Stimulated activated CD8-positive, alpha-beta memory T cell treated with anti-CD3 and anti-CD28 coated beads, Interleukin-7, amount 100 ng/mL, for 24 hours (primary cell): ENCODE results near the gene DYNC2LI1.

Source experiments
- DNase-seq: peaks from one replicate; pipeline ENCODE4 v3.0.0-alpha.2; 2020; ENCODE audit warnings: low read depth

DYNC2LI1 gene

DNA sequence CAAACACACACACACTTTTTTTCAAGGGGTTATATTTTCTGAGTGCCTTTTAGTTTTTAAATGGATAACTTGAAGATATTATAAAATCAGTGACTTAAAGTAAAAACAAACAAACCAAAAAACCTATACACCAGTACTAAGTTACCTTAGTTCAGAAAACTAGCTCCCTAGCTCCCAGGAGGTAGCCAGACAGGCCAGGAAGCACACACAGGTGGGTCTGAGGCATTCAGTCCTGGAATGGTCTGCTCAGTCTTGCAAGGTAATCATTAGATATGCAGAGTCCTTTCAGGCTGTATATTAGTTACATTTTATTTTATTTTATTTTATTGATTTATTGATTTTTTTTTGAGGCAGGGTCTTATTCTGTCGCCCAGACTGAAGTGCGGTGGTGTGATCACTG is 10.7 kb upstream of the DYNC2LI1 start:
- no peak for DNase-seq

DNA sequence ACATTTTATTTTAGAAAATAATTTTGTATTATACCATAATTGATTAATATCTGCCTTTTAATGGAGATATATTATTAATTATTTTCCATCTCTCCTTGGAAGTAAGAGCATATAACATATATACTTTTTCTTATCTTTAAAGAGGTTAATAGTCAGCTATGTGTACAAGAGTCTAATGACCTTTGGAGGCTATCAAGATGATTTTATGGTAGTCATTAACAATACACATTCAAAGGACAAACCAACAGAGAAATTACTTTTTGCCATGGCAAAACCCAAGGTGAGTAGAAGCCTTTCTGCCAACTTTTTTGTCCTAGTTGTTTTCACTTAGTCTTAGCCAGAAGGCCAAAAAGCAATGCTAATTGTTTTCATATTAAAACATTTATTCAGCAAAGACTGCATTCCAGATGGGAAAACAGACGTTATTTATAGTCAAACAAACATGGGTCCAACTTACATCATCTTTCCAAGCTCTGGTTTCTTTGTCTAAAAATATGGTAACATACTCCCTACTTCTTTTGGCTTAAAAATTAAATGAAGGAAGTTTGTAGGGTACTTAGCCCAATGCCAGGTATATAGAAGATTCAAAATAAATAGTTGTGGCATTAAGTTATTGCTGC is 9.6 kb upstream of the DYNC2LI1 start:
- DNase-seq: no peak

DNA sequence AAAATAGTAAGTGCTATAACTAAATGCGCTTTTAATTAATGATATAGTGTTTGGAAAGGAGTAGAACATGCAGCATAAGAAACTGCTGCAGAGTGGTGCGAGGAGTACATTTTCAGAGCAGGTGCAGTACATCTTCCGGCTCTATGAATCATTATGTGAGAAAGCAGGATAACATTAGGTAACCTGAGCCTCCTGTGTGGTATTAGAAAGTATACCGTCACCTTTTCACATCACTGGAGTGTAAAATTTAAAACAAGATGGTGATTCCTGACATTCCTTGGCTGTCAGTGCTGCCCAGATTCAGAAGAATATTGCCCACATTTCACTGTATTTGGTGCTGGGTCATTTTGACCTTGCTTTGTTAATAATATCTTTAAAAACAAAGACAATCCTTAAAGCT is 7.8 kb upstream of the DYNC2LI1 start:
- DNase-seq: no peak

DNA sequence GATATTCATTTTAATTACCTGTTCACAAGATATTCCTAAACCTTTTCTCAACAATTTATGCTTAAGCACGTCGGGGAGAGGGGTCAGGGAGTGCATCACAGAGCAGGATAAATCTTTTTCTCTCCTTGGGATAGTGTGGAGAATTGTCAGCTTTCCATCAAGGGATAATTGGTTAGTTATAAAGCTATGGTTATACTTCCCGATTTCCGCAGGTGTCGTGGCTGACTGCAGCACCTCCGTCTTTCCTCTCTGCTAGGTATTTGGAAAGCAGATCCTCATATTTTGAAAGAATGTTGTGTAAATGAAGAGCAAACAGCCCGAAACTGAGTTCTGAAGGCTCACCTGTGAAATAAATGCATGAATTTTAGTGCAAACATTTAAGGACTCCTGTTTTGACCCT is 778 bp downstream of the DYNC2LI1 start:
- DNase-seq: no peak

DNA sequence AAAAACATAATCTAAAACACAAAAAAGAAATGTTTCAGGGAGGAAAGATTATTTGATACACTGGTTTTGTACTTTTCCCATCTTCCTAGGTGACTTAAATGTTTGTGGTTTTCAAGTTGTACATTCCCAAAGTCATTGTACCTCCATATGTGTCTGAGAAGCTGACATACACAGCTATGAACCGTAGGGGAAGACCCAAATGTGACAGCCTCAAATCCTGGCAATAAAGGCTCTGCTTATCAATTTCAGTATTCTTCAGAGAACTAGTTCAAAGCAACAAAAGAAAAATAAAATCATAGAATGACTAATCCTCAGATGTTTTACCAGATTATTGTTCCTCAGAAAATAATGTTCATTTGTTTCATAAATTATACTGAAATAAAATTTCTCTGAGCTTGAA is 2.5 kb downstream of the DYNC2LI1 start:
- DNase-seq: no peak

DNA sequence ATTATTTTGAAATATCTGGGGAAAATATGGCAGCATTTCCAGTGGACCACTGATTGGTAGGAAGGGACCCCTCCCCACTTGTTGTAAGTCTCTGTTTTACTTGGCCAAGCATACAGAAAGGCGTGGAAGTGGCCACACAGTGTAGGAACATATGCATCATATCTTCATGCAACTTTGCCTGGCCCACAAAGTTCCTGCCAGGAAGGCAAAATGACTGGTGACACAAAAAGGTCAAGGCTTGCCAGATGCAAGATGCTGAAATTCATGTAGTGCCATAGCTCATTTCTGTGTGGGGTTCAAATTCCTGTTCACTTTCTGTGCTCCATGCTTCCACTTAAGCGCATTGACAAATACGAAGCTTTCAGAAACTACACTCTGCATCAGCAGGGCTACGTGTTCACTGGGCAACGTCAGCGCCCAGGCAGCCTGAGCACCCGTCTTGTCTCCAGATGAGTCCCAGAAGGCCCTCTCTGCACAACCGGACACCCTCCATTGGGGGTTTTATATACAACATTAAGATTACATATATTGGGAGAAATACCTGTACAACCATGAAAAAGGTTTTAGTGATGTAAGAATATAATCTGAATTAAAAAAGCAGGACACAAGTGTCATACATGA is 3.6 kb downstream of the DYNC2LI1 start:
- no peak for DNase-seq

DNA sequence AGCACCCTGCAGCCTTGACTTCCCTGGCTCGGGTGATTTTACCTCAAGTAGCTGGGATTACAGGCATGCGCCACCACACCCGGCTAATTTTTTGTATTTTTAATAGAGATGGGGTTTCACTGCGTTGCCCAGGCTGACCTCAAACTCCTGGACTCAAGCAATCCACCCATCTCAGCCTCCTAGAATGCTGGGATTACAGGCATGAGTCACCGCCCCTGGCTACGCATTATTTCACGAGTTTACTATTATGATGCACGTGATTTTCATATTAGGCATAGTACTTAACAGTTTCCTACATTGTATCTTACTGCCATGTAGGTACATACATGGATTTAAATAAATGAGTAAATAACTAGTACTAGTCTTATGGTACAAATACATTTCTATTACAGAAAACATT is 4.4 kb downstream of the DYNC2LI1 start:
- no peak for DNase-seq

DNA sequence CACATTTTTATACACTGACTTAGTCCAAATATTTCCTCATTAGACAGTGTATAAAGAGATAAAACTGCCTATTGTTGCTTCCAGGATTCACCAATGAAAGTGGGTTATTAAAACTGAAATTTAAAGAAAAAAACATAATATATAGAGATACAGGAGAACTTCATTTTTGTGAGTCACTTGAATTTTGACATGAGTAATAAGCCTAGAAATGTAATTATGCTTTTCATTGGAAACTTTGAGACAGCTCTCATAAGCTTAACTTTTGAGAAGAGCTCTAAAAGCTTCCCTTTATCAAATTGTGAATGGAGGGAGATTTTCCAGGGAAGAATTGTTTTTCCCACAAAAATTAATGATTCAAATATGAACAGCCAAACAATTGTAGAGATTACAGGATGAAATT is 14.1 kb downstream of the DYNC2LI1 start:
- no peak for DNase-seq

DNA sequence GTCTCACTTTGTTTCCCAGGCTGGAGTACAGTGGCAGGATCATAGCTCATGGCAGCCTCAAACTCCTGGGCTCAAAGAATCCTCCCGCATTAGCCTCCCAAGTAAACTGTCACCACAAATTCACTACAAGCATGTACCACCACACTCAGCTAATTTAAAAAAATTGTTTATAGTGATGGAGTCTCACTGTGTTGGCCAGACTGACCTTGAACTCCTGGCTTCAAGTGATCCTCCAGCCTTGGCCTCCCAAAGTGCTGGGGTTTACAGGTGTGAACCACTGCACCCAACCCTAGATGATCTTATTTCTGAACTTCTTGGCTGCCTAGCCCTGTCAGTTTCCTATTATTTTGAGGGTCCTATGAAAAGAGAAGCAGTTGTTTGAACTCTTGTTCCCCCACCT is 14.8 kb downstream of the DYNC2LI1 start:
- no peak for DNase-seq

DNA sequence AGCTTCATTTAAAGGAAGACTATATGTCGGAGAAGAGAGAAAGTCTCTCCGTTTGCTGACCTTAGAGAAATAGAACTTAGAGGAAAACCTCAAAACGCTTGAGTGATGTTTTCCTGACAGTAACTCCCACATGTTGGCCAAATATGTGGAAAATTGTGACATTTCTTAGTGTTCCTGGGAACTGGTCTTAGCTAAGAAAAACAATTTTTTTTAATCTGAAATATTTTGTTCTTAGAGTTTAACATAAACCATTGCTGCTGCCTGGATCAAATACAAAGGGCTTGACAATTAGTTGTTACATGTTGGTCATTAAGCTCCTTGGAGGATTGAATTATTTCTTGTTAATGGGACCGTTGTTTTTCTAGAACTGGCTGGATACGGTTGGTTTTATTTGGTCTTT is 16.3 kb downstream of the DYNC2LI1 start:
- DNase-seq: no peak

DNA sequence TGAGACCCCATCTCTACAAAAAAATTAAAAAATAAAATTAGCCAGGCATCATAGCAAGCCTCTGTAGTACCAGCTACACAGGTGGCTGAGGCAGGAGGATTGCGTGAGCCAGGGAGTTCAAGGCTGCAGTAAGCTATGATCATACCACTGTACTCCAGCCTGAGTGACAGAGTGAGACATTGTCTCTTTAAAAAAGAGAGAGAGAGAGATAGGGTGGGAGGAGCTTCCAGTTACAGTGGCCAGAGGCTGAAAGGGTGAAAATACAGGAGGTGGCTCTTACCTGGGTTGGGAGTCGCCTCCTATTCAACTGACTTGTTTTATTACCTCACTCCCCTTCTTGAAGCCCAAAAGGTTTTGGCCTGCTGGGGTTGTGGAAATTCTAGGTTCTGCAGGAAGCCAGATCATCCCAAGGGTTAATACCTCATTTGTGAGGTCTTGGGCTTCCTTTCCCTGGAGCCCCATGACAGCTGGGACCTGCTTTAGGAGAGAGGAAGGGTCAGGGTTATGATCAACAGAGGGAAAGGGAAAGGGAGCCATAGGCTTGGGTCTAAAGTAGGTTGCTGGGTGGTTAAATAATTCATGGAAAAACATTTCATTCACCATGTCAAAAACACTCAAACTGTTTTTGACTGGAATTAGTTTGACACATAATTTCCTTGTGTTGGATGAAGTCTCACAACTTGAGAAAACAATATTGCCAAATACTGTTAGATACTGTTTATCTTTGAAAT is 17.4 kb downstream of the DYNC2LI1 start:
- DNase-seq: no peak

DNA sequence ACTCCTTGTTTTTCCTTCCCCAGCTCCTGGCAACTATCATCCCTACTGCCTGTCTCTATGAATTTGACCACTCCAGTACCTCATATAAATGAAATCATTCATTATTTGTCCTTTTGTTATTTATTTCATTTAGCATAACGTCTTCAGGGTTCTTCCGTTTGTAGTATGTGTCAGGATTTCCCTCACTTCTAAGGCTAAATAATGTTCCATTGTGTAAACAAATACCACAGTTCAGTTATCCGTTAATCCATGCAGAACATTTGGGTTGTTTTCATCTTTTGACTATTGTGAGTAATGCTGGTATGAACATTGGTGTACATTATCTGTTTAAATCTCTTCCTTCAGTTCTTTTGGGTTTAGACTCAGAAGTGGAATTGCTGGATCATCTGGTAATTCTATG is 18.8 kb downstream of the DYNC2LI1 start:
- DNase-seq: no peak

DNA sequence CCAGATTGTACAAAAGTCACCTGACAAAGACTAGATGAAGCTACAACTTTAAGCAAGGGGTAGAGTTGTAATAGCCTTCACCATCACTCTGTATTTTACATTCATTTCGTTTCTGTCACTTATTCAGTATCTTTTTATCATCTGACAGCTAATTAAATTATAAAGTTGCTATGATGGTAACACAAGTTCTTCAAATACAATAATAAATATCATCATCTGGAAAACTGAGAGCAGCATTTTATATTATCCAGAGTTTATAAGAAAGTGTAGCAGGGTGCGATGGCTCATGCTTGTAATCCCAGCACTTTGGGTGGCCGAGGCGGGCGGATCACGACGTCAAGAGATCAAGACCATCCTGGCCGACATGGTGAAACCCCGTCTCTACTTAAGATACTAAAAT is 21.1 kb downstream of the DYNC2LI1 start:
- no peak for DNase-seq

DNA sequence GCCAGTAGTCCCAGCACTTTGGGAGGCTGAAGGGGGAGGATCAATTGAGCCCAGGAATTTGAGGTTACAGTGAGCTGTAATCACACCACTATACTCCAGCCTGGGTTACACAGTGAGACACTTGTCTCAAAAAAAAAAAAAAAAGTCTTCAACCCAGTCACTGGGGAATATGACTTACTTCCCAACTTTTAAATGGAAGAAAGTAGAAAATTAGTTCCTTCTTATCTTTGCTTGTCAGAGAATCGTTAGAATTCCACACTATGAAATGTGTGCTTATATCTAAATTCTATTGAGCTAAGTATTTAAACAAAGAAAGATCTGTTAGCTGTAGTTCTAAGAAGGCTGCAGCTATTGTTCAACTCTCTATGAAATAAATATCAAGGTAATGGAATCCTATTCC is 22.4 kb downstream of the DYNC2LI1 start:
- DNase-seq: no peak

DNA sequence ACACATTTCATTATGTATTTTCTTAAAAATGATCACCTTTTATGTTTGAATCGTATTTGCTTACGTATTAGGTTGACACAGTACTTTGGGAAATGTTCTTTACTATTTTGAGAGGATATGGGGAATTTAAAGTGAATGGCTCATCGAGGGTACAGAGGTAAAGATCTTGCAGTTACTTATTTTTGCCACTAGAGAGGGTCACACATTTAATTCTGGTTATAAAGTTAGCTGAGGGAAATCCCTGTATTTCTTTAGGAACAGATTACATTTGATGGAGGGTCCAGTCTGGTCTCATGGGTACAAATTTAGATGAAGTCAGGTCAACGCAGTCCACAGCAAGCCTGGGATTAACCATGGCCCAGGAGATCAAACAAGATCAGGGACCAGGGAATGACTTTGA is 24.5 kb downstream of the DYNC2LI1 start:
- DNase-seq: no peak

DNA sequence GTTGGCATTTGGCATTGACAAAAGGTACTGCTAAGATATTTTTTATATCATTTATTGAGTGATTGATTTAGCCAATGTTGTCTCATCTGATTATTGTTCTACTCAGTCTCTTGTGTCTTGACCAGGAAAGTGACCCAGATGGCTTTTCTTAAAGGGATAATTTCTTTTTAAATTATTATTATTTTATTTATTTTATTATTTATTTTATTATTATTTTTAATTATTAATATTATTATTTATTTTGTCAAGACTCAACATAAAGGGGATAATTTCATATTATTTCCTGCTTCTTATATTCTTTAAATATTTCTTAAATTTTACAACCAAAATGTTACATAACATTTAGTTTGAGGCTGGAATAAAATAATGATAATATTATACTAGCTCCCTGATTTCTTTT is 27.1 kb downstream of the DYNC2LI1 start:
- DNase-seq: no peak

DNA sequence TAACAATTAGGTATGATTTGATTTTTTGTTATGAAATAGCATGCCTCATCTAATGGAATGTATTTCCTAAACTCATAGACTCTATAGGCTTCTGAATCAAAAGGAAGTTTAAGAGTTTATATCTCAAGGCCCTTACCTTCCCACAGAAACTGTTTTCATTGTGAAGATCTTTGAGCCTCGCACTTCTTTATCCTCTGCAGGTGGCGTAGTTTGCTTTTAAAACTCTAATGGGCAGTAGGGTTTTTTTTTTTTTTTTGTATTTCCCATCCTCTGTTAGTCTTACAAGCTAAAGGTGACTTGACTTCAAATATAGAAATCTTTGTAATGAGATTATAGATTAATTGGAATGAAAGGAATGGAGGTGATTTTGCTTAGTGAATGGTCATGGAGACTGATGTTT is 28.3 kb downstream of the DYNC2LI1 start:
- DNase-seq: no peak

DNA sequence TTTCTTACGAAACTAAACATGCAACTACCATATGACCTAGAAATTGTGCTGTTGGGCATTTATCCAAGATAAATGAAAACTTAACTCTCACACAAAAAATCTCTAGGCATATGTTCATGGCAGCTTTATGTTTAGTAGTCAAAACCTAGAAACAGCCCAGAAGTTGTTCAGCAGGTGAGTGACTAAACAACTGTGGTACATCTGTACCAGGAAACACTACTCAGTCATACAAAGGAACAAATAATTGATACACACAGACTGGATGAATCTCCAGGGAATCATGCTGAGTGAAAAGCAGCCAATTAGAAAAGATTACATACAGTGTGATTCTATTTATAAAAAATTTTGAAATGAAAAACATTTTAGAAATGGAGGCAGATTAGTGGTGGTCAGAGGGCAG is 29.3 kb downstream of the DYNC2LI1 start:
- no peak for DNase-seq

DNA sequence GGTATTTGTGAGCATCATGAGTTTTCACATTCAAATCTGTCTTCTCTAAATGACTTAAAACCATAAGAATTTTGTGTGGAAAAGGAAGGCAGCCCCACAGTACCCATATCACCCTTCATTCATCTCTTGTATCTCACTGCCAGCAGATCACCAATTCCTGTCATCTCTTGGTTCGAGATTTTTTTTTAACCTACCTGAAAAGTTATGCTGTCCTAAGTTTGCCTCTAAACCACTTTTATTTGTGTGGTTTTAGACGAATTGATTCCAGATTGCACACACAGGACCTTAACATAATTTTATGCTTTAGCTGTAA is 32.8 kb downstream of the DYNC2LI1 start:
- DNase-seq: no peak

DNA sequence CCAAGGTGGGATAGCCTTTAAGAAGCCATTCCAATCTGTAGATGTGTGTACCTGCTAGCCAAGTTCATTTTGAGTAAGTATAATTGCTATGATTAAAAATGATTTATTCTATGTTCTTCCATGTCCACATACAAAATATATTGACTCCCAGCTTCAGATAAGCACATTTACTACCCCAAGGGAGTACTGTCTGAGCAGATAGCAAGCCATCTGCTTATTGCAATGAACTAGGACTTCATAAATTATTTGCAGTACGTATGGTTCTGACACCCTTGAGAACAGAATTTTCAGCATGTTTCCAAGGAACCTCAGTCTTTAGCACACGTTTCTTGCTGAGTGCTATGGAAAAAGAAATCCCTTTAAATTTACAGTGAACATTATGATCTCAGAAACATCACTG is 36.6 kb downstream of the DYNC2LI1 start:
- DNase-seq: no peak

DNA sequence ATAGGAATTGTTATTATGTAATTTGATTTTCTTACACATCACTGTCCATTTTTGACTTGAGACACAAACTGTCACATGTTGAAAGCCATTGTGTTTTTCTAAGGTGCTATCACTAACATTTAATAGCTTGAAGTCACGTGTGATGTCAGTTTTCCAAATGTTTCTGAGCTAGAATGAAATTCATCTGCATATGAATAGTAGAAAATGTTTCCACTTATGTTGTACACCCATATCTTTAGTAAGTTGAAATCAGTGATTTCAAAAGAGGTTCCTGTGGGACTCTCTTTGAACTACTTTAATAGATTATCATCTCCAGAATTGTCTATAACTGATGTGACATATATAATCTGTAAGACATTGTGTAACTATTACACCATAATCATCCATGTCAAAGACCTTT is 37.0 kb downstream of the DYNC2LI1 start:
- no peak for DNase-seq

DNA sequence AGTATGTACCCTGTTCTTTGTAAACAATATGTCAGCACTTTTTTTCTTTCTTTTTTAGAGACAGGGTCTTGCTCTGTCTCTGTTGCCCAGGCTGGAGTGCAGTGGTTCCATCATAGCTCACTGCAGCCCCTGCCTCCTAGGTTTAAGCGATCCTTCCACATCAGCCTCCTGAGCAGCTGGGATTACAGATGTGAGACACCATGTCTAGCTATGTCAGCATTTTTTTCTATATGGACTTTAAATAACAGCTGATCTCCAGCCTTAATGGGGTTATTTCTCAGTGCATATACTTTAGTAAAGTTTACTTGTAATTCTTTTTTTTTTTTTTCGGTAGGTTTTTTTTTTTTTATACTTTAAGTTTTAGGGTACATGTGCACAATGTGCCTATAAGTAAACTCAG is 38.2 kb downstream of the DYNC2LI1 start:
- DNase-seq: no peak

DNA sequence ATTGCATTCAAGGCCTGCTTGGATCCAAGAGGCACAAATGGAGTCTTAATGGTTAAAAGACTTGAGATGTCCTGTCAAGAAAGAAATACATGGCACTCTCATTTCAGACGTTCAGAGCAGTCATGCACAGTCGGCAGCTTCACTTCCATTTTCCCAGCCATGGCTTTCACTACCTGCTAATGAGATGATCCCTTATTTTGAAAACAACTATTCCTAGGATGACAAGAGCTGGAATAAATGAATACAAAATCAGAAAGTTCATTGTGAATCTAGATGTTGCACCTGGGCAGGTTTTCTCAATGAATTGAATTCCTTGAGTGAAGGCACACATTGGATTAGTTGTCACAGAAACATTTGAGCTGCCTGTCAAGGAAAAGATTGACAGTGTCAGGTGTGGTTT is 39.1 kb downstream of the DYNC2LI1 start:
- DNase-seq: no peak

DNA sequence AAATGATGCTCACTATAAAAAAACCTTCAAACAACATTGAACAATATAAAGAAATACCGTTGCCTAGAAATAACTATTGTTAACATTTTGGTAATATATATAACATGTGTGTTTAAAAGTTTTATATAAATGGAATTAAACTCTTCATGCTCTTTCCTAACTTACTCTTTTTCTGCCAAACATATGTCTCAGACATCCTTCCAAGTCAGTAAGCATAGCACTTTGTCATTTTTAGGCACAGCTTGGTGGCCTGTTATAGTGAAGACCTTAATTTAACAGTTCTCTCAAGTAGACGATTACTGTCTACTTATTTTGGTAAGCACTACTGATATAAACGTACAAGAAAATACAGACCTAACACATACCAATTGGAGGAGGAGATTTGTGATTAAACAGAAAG is 40.9 kb downstream of the DYNC2LI1 start:
- no peak for DNase-seq
